ENCODE measurements around the gene C2CD2. TPM values are rescaled to one million over a fixed set of nuclear protein-coding genes. Genes with fewer than 3 reads are reported as not detected.

The C2CD2 gene
- total and polyA plus RNA-seq, 3 donors from 2014 or later: 8.6 to 17.4 (median 13.2) TPM

DNA sequence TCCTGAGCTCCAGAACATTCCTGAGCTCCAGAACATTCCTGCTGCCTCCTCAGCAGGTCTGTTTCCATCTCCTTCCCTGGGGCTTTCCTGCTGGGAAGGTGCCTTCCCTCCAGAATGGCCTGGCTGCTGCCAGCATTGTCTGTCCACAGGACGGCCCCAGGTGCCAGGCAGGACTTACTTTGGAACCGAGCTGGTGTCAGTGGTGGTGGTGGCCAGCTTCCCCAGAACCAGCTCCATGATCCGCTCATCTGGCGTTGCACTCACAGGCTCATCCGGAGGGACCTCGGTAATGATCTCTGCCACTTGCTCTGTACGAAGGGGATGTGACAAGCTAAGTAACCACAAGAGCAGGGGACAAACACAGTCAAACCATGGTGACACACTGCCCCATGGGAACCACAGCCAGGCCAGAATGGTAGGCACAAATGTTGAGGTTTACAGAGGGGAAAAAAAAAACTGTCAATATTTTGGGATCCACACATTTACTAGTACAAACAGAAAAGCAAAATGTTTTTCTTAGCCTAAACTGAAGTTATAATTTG, 116.0 kb downstream of the C2CD2 start:
- no peaks in the 10 kb centered on the region for H3K27me3 ChIP-seq
- 85 to 97% methylated on average over 7 of the region's 7 CpGs for WGBS, 2 donors
- H3K4me1 ChIP-seq: no peaks in the 10 kb centered on the region
- H3K36me3 ChIP-seq (ENCODE audit: low read depth, missing control alignments): no peaks in the 10 kb centered on the region
- H3K9me3 ChIP-seq: no peaks in the 10 kb centered on the region
- TF ChIP-seq, protein P1, sequence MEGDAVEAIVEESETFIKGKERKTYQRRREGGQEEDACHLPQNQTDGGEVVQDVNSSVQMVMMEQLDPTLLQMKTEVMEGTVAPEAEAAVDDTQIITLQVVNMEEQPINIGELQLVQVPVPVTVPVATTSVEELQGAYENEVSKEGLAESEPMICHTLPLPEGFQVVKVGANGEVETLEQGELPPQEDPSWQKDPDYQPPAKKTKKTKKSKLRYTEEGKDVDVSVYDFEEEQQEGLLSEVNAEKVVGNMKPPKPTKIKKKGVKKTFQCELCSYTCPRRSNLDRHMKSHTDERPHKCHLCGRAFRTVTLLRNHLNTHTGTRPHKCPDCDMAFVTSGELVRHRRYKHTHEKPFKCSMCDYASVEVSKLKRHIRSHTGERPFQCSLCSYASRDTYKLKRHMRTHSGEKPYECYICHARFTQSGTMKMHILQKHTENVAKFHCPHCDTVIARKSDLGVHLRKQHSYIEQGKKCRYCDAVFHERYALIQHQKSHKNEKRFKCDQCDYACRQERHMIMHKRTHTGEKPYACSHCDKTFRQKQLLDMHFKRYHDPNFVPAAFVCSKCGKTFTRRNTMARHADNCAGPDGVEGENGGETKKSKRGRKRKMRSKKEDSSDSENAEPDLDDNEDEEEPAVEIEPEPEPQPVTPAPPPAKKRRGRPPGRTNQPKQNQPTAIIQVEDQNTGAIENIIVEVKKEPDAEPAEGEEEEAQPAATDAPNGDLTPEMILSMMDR (IDR thresholded peaks at IDR 0.05): no peak
- no peak for TF ChIP-seq POLR2A (IDR thresholded peaks at IDR 0.05)
- H3K27ac ChIP-seq: no peak overlapping the region
- intact Hi-C loops (cut with DNase I; ENCODE audit: low total_unique reads): no loop called here
- no peak overlapping the region for H3K4me3 ChIP-seq
- DNase-seq: no peak

DNA sequence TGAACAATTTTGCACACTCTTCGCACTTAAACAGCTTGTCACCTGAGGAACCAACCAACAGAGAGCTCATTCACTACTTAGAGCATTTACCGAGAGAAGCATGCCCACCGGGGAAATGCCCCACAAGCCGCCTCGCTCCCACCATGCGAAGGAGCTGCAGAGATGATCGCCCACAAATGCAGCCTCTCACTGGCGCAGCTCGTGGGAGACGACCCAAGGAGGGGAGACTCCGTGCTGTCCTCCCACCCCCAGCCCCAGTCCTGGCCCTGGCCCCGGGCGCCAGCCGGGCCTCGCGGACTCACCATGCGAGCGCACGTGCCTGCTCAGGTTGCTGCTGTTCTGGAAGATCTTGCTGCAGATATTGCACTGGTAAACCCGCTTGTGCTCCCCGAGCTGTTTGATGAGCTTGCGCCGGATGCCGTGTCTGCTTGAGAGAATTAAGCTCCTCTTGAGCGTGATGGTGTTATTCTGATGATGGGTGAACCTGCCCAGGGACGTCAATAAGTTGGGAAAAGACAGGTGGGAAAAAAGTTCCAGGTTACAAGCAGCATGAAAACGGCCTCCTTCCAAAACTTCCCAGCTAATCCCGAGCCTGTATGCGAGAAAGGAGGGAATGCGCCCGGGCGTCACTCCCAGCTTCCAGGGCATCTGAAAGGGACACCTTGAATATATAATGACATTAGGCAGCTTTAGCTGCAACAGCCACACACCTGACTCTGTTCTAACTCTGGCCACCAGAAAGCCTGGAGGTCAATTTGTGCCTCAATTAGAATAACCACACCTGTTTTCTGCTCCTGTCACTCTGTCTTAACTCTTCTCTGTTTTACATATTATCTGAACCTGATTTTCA, 117.4 kb downstream of the C2CD2 start:
- DNase-seq: no peak
- H3K36me3 ChIP-seq (ENCODE audit: low read depth, missing control alignments): no peaks in the 10 kb centered on the region
- 80 to 91% methylated on average over 18 to 32 of the region's 32 CpGs for WGBS, 2 donors
- intact Hi-C loops (cut with DNase I; ENCODE audit: low total_unique reads): no loop called here
- no peaks in the 10 kb centered on the region for H3K9me3 ChIP-seq
- H3K4me1 ChIP-seq: no peaks in the 10 kb centered on the region
- no peak overlapping the region for H3K4me3 ChIP-seq
- H3K27me3 ChIP-seq: no peaks in the 10 kb centered on the region
- H3K27ac ChIP-seq: no peak overlapping the region
- TF ChIP-seq, protein P1 (IDR thresholded peaks at IDR 0.05): no peak
- TF ChIP-seq POLR2A (IDR thresholded peaks at IDR 0.05): no peak

DNA sequence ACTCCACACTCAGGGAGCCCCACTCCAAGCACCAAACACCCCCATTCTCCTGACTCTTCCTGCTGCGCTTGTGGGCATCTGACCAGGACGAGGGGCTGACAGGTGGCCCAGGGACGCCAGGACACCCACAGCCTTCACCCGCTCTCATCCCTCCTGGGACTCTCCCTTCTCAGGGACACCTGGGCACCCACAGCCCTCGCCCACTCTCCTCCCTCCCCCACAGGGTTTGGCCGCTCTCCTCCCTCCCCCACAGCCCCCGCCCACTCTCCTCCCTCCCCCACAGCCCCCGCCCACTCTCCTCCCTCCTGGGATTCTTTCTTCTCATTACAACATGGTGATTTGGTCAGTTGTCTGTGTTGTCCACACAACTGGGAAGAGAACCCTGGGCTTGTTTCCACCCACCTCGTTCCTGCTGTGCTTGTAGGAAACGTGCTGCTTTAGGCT, 118.1 kb downstream of the C2CD2 start:
- H3K27ac ChIP-seq: no peak overlapping the region
- no peak overlapping the region for H3K4me3 ChIP-seq
- H3K4me1 ChIP-seq: no peaks in the 10 kb centered on the region
- no peak for DNase-seq
- no peaks in the 10 kb centered on the region for H3K36me3 ChIP-seq (ENCODE audit: low read depth, missing control alignments)
- WGBS, 2 donors: 63 to 88% methylated on average over 10 of the region's 10 CpGs
- H3K9me3 ChIP-seq: no peaks in the 10 kb centered on the region
- TF ChIP-seq POLR2A (IDR thresholded peaks at IDR 0.05): no peak
- TF ChIP-seq, protein P1 (IDR thresholded peaks at IDR 0.05): no peak
- no peaks in the 10 kb centered on the region for H3K27me3 ChIP-seq
- intact Hi-C loops (cut with DNase I; ENCODE audit: low total_unique reads): no loop called here

Small RNA genes lying within 50 kb of the gene (small RNA-seq; reads per million reads assigned to genes)
- 0 reads per million in 2 donors for gene RF00334

Other genes starting within 250 kb of the C2CD2 start
- 10 to 100 TPM in 1 of 2 donors, 1 to 10 TPM in 1; 5.9 to 10.2 TPM for gene RIPK4, start 187.0 kb downstream of the C2CD2 start, total RNA-seq
- gene RIPK4, start 187.0 kb downstream of the C2CD2 start, polyA plus RNA-seq (ENCODE audit: insufficient read depth, low read depth, low replicate concordance): 3.9 TPM
- 10 to 100 TPM; 18.8 to 21.4 TPM for gene PRDM15, start 74.7 kb downstream of the C2CD2 start, total RNA-seq
- 8.2 TPM for gene PRDM15, start 74.7 kb downstream of the C2CD2 start, polyA plus RNA-seq (ENCODE audit: insufficient read depth, low read depth, low replicate concordance)
- gene ZBTB21, start 56.3 kb upstream of the C2CD2 start, total RNA-seq: 10 to 100 TPM; 26.3 to 30.9 TPM
- 18.1 TPM for gene ZBTB21, start 56.3 kb upstream of the C2CD2 start, polyA plus RNA-seq (ENCODE audit: insufficient read depth, low read depth, low replicate concordance)
- 1 to 10 TPM; 1.7 to 7.8 TPM for gene UMODL1, start 117.3 kb upstream of the C2CD2 start, total RNA-seq
- gene UMODL1, start 117.3 kb upstream of the C2CD2 start, polyA plus RNA-seq (ENCODE audit: insufficient read depth, low read depth, low replicate concordance): 6.8 TPM